Activated CD4-positive, alpha-beta memory T cell treated with anti-CD3 and anti-CD28 coated beads for 36 hours (primary cell): Measurements from ENCODE around the gene FBXW10B. TPM values are rescaled to one million over a fixed set of nuclear protein-coding genes. Genes with fewer than 3 reads are reported as not detected.
"Not testable (repeated sequence)": the region's sequence is repeated elsewhere in the genome, so short reads cannot be mapped to it uniquely, and the experiment has no call there.

ENCODE experiments used
- CTCF ChIA-PET: fragments of 350-600 bp; sonication (Branson Sonifier 250); formaldehyde crosslinking; loops from one replicate; lab custom pipeline; 2021; ENCODE audit warnings: antibody characterized with exemption, inconsistent platforms; lab: Charles Lee
- POLR2A ChIA-PET: fragments of 350-600 bp; sonication (Branson Sonifier 250); formaldehyde crosslinking; loops from one replicate; lab custom pipeline; 2021; ENCODE audit warnings: antibody characterized with exemption; lab: Charles Lee
- DNase-seq: peaks from one replicate; pipeline ENCODE4 v3.0.0-alpha.2; 2020
- H3K27ac Mint-ChIP-seq: one replicate; pipeline ENCODE4 v1.8.0; 2021; ENCODE audit warnings: mixed read lengths
- H3K27me3 Mint-ChIP-seq: one replicate; pipeline ENCODE4 v1.8.0; 2021; ENCODE audit warnings: mixed read lengths
- H3K36me3 Mint-ChIP-seq: one replicate; pipeline ENCODE4 v1.8.0; 2021; ENCODE audit warnings: mixed read lengths
- H3K4me1 Mint-ChIP-seq: one replicate; pipeline ENCODE4 v1.8.0; 2021; ENCODE audit warnings: low read depth, mixed read lengths
- H3K4me3 Mint-ChIP-seq: one replicate; pipeline ENCODE4 v1.8.0; 2021; ENCODE audit warnings: mild to moderate bottlenecking, mixed read lengths
- H3K9me3 Mint-ChIP-seq: one replicate; pipeline ENCODE4 v1.8.0; 2021; ENCODE audit warnings: mixed read lengths
- intact Hi-C: fragments of 100-400 bp; cut with micrococcal nuclease; formaldehyde crosslinking; loops from one replicate; pipeline ENCODE4 v1.15.1; 2023
- total RNA-seq, 2 experiments: library from RNA; stranded (reverse); gene quantifications; one replicate each; pipeline ENCODE4 v1.2.3, GENCODE V29; 2021

Gene FBXW10B
- total RNA-seq, 2 experiments from 2014 or later = 1.0 to 1.1 TPM

- Mint-ChIP-seq H3K9me3 (no peaks in the 10 kb centered on the region), H3K4me1 (peaks cover 8% of the 10 kb centered on the region), H3K27ac (no peak overlapping the region), H3K27me3 (no peaks in the 10 kb centered on the region), H3K4me3 (no peak overlapping the region), H3K36me3 (no peaks in the 10 kb centered on the region)
- DNase-seq = peak; percentile 62
- POLR2A ChIA-PET = no interaction called here
- intact Hi-C loops = no loop called here
- CTCF ChIA-PET = no interaction called here
Observed at GRCh38 chr17:15651583-15652110, 32.1 kb upstream of the FBXW10B start.

GRCh38 chr17:15650741-15651582 lies 31.5 kb upstream of the FBXW10B start:
- intact Hi-C loops = no loop called here
- Mint-ChIP-seq H3K27ac (no peak overlapping the region), H3K9me3 (no peaks in the 10 kb centered on the region), H3K27me3 (no peaks in the 10 kb centered on the region), H3K36me3 (no peaks in the 10 kb centered on the region), H3K4me3 (peak overlapping the region; percentile 33), H3K4me1 (peaks cover 9% of the 10 kb centered on the region)
- CTCF ChIA-PET = no interaction called here
- DNase-seq = no peak
- POLR2A ChIA-PET = no interaction called here

DNA sequence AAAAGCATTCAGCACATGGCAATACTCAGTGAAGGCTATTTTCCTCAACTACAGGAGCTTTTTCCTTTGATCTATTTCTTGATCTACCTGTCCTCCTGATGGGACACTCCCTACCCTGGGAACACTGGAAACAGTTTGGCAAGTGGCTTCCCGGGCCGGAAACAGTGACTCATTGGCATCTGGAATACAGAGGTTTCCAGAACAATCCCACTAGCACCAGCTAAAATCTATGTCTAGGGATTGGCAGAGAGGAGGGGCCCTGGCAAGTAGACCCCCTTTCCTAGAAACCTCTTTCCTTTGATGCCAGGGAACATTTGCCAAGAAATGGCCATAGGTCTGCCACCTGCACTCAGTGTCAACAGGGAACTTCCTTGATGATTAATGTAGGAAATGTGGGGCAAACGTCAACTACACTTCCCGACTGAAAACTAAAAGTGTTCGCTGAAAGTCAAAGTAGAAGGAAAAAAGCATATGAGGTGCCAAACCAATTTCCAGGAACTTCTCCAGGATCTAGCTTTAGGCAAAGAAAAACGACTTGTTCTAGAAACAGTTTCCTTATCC lies 30.4 kb upstream of the FBXW10B start:
- Mint-ChIP-seq H3K4me1 (peaks cover 11% of the 10 kb centered on the region), H3K9me3 (no peaks in the 10 kb centered on the region), H3K4me3 (no peak overlapping the region), H3K27ac (no peak overlapping the region), H3K27me3 (no peaks in the 10 kb centered on the region), H3K36me3 (no peaks in the 10 kb centered on the region)
- intact Hi-C loops = no loop called here
- ChIA-PET CTCF (interaction anchor here (0.5 kb wide), 1 partner anchor 40 kb away, joined by 3 read pairs; no protein-coding TSS in a partner anchor), POLR2A (no interaction called here)
- DNase-seq = no peak

- no peak for DNase-seq
- Mint-ChIP-seq H3K9me3 (no peaks in the 10 kb centered on the region), H3K4me3 (no peak overlapping the region), H3K4me1 (peaks cover 11% of the 10 kb centered on the region), H3K27ac (no peak overlapping the region), H3K27me3 (no peaks in the 10 kb centered on the region), H3K36me3 (no peaks in the 10 kb centered on the region)
- ChIA-PET POLR2A (no interaction called here), CTCF (no interaction called here)
- intact Hi-C loops = no loop called here
Observed at GRCh38 chr17:15648386-15648785, 28.9 kb upstream of the FBXW10B start.

DNA sequence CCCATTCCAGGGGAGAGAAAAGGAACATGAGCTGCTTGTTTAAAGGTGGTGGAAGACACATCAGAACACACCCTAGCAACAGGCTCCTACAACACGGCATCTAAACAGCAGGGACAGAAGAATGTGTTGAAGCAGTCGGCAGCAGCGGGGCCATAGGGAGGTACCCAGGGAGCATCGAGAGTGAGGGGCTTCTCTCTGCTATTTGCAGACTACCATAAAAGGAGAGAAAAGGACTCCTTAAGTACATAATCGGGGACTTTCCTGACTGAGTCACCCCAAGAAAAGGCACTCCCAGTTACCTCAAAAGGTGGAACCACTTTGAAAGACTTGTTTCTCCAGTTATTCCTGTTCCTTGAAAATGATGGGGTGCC lies 26.4 kb upstream of the FBXW10B start:
- H3K9me3 Mint-ChIP-seq, CTCF ChIA-PET, H3K27me3 Mint-ChIP-seq, intact Hi-C loops, H3K4me3 Mint-ChIP-seq, H3K27ac Mint-ChIP-seq, H3K4me1 Mint-ChIP-seq, H3K36me3 Mint-ChIP-seq, POLR2A ChIA-PET: not testable (repeated sequence)
- peak; percentile 9 for DNase-seq

GRCh38 chr17:15645099-15645941 lies 25.8 kb upstream of the FBXW10B start:
- H3K27ac Mint-ChIP-seq, H3K4me3 Mint-ChIP-seq, CTCF ChIA-PET, H3K9me3 Mint-ChIP-seq, POLR2A ChIA-PET, DNase-seq, H3K36me3 Mint-ChIP-seq, H3K4me1 Mint-ChIP-seq, H3K27me3 Mint-ChIP-seq, intact Hi-C loops: not testable (repeated sequence)

DNA sequence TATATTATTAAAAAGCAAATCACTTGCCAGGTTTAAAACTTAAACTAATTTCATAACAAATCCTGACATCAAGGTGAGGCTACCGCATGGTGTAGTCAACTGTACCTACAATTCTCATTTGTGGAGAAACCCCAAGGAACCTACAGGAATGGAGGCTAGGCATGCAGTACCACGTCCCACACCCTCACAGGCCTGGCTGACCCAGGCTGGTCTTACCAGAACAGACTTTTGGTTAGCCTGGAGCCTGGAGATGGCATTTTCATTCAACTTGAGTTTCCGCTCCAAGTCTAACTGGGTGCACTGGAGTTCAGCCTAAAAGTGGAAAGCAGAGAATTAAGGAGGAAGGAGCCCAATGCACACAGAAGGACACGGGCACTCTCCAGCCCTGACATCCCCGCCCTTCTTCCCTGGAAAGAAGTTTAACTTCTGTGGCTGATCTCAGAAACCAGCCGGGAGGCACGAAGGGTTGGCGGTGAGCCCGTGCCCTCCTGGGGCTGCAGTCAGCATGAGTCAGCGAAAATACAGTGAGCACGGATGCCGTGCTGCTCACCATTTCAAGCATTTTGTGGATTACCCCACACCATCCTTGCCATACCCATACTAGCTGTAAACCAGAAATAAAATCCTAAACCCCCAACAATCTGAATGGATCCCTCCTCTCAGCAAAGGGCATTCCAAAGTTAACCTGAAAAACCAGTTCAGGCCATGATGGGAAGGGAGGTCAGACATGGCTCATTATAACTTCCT lies 23.2 kb upstream of the FBXW10B start:
- CTCF ChIA-PET, H3K36me3 Mint-ChIP-seq, H3K4me3 Mint-ChIP-seq, DNase-seq, H3K27ac Mint-ChIP-seq, H3K4me1 Mint-ChIP-seq, POLR2A ChIA-PET, intact Hi-C loops, H3K27me3 Mint-ChIP-seq, H3K9me3 Mint-ChIP-seq: not testable (repeated sequence)

GRCh38 chr17:15642014-15642413 lies 22.5 kb upstream of the FBXW10B start:
- H3K36me3 Mint-ChIP-seq, H3K4me3 Mint-ChIP-seq, H3K27me3 Mint-ChIP-seq, H3K9me3 Mint-ChIP-seq, H3K27ac Mint-ChIP-seq, CTCF ChIA-PET, intact Hi-C loops, DNase-seq, H3K4me1 Mint-ChIP-seq, POLR2A ChIA-PET: not testable (repeated sequence)

GRCh38 chr17:15630930-15631453 lies 11.5 kb upstream of the FBXW10B start:
- H3K27me3 Mint-ChIP-seq, CTCF ChIA-PET, H3K9me3 Mint-ChIP-seq, DNase-seq, H3K27ac Mint-ChIP-seq, H3K4me3 Mint-ChIP-seq, H3K4me1 Mint-ChIP-seq, POLR2A ChIA-PET, intact Hi-C loops: not testable (repeated sequence)
- peaks cover 12% of the 10 kb centered on the region for H3K36me3 Mint-ChIP-seq

DNA sequence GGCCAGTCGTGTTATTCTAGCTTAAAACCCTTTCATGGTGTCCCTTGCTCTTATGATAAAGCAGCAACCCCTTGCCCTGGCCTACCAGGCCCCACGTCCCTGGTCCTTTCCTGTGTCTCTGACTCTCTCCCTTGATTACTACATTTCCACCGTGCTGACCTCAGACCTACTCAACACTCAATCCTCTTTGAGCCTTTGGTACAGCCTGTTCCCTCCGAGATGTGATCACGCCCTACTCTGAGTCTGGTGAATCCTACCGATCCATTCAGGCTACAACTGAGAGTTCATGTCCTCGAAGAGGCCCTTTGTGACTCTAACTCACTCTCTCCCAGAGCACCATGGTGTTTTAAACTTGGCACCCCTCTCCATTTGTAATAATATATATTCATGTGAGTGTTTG lies 10.5 kb upstream of the FBXW10B start:
- DNase-seq, H3K27me3 Mint-ChIP-seq, H3K4me1 Mint-ChIP-seq, CTCF ChIA-PET, intact Hi-C loops, H3K9me3 Mint-ChIP-seq, H3K4me3 Mint-ChIP-seq, H3K27ac Mint-ChIP-seq, POLR2A ChIA-PET: not testable (repeated sequence)
- peaks cover 10% of the 10 kb centered on the region for H3K36me3 Mint-ChIP-seq

- H3K4me3 Mint-ChIP-seq, DNase-seq, H3K36me3 Mint-ChIP-seq, H3K27ac Mint-ChIP-seq, CTCF ChIA-PET, H3K4me1 Mint-ChIP-seq, POLR2A ChIA-PET, H3K9me3 Mint-ChIP-seq, intact Hi-C loops, H3K27me3 Mint-ChIP-seq: not testable (repeated sequence)
Observed at GRCh38 chr17:15623661-15624209, 4.2 kb upstream of the FBXW10B start.
